Cerebellar nuclear complex (tissue), 1 donor: Measurements from ENCODE around the gene CD37.

Experiments used
- DNase-seq, 2 experiments: peaks; one replicate each; lab custom pipeline; 2025; lab: John Stamatoyannopoulos, UW

The CD37 gene

DNA sequence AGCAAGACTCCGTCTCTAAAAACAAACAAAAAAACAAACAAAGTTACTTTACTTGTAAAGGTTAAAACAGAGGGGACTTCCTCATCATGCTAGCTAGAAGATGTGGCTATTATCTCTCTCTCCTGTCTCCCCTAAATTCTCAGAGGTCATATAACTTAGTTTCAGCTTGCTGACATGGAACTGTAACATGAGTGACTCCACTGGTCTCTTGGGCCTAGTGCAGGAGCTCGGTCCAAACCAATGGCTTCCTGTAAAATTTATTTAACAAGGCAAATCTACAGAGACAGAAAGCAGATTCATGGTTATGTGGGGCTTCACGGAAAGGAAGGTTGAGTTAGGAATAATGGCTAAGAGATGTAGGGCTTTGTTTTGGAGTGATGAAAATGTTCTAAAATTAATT is 43.3 kb downstream of the CD37 start:
- no peak for DNase-seq

DNA sequence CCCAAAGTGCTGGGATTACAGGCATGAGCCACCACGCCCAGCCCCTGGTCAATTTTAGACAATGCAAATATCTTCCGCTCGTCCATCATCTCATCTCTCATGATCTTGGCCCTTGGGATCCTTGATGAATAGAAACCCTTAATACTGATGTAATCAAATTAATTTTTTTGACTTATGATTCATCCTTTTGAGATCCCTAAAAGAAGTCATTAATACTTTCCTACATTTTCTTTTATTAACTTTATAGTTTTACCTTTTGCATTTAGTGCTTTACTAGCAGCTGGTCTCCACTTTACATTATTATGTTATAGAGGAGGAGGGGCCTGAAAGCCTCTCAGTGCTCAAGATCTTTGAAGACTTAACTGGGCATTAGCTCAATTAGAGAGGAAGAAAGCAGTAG is 45.2 kb downstream of the CD37 start:
- no peak for DNase-seq

DNA sequence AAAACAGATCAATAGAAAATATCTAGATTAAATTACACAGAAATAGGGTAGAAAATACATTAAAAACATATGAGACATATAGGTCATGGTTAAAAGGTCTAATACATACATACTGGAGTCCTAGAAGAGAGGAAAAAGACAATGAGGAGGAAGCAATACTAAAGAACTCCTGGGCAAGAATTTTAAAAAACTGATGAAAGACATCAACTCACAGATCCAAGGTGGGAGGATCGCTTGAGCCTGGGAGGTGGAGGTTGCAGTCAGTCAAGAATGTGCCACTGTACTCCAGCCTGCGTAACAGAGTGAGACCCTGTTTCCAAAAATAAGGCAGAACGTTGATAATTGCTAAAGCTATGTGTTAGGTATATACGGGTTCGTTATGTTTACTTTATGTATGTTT is 47.4 kb downstream of the CD37 start:
- no peak for DNase-seq

DNA sequence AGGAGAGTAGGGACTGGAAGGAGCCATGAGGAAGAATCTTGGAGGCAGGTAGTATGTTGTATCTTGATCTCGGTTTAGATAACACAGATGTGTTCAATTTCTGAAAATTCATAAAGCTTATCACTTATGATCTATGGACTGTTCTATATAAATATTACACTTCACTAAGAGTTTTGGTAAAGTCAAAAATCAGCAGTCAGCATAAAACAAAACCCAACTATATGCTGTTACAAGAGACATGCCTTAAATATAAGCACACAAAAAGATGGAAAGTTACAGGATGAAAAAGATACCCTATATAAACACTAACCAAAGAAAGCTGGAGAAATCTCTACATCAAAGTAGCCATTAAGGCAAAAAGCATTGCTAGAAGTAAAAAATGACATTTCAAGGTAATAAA is 48.4 kb downstream of the CD37 start:
- no peak for DNase-seq

DNA sequence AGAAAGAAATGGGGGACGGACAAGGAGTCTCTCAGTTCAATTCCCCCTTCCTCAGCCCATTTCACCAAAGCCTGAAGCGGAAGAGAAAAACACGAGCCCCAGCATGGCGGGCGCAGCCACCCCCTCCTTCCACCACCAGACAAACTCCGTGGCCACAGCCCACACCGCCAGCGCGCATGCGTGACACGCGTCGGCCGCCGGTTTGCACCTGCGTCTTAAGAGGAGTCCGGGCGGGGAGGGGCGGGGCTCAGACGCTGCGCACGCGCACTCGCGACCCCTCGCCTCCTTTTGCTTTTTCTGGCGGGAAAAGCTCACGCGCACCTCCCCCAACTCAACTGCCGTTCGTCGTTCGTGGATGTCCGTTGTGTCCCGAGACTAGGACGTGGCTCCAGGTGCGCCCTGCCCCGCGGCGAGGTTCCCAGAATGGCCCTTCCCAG is 52.7 kb downstream of the CD37 start, which contains the start of gene KASH5:
Gene KASH5 (plus strand): TSS at position 314 of the 437 bp plus-strand sequence. CDS start 2,635 bp downstream, outside the sequence.
- no peak for DNase-seq

DNA sequence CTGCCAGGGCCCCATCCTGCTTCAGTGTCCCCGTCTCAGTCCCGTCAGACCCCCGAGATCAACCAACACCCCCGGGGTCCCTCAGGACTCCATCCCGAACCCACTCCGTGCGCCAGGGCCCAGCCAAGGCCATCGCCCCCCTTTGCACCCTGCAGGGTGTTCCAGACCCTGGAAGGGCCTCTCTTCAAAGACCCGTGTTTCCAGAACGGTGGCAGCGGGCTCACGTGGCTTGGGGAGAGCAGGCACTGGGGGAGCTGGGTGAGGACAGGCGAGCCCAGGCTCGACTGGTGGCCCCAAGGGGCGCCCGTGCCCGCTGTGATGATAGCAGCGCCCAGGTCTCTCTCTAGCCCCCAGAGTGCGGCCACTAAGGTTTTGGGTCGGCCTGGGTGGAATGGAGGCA is 54.2 kb downstream of the CD37 start:
- no peak for DNase-seq
